GM19043 (cell line): ENCODE measurements around the gene FOXL1.
"Not testable (repeated sequence)": the region's sequence is repeated elsewhere in the genome, so short reads cannot be mapped to it uniquely, and the experiment has no call there.

ENCODE experiments used
- ATAC-seq: cut with Tn5 transposase; IDR thresholded peaks from one replicate; pipeline ENCODE4 v1.9.1; 2021; ENCODE audit warnings: low read depth; ENCODE audit not compliant: unreplicated experiment

The FOXL1 gene

DNA sequence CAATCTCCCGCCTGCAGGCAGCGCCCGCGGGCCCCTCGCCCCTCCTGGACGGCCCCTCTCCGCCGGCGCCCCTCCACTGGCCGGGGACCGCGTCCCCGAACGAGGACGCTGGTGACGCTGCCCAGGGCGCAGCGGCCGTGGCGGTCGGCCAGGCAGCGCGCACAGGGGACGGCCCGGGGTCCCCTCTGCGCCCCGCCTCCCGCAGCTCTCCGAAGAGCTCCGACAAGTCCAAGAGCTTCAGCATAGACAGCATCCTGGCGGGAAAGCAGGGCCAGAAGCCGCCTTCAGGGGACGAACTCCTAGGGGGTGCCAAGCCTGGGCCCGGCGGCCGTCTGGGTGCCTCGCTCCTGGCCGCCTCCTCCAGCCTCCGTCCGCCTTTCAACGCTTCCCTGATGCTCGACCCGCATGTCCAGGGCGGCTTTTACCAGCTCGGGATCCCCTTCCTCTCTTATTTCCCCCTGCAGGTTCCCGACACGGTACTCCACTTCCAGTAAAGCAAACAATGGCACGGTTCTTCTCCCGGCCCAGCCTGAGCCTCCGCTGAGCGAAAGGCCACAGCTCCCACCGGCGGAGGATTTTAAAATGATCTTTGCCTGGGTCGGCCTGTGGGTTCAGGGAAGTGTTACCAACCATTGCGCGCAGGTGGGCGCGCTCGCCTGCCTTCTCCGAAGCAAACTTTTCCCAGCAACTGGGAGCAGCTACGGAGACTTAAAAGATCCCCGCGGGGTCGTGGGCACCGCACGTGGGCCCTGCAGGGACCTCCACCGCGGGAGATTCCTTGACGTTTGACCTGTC lies 1.1 kb downstream of the FOXL1 start:
- ATAC-seq: no peak

DNA sequence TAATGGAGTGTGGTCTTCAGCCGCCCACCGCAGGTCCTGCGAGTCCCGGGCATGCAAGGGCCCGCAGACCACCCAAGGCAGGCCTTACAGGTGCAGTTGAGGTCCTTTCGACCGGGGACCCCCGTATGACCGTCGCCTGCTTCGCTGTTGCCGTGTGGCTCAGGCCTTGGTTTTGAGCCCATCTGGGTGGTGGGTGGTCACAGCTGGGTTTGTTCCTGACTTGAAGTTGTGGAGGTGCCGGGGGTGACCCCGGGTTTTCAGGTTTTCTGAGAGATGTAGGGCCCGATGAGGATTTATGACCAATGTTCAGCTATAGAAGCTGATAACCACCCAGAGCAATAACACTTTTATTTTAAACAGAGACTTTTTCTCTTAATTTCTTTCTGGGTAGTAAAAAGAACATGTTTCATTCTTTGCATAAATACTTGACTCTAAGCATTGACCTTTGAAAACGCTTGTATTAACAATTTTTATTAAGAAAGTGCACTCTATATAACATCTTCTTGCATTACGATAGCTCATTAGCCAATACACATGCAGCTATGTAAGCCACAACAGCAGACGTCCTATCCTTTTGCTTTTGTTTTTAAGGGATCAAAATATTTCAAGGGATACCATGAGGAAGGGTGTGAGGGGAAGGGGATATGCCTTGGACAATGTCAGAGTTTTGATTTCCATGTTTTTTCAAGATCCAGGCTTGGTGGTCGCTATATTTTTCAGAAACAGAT lies 1.9 kb downstream of the FOXL1 start:
- ATAC-seq: no peak

DNA sequence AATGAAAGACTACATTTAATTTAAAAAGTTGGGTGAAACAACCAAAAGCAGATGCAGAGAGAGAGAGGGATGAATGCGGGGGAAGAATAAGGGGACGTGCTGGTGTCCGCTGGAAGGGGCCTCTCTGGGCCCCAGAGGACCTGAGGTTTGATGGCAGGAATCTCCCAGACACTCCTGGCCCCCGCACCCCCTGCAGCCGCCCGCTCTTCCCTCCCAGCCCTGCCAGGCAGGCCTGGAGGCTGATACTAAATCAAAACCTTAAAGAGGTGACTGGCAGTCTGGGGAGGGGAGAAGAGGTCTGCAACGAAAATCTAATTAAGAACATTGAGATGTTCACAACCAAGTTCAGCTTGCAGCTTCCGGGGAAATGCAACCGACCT lies 2.4 kb downstream of the FOXL1 start:
- ATAC-seq: no peak

DNA sequence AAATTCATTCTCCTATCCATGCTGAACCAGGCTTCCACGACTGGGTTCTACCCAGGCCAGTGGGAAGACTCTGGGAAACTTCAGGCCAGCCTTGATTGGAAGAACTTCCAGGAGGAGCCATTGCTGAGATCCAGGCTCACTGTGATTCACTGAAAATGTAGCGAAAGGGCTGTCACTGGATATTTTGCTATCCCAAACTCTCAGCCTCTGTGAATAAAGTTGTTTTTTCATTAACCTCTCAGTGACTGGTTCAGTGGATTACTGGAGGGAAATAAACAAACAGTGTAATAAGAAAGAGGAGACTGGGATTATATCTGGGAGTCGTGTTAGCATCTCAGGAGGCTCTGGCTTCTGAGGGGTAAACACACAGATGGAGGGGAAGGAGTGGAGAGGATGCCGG lies 3.1 kb downstream of the FOXL1 start:
- no peak for ATAC-seq

DNA sequence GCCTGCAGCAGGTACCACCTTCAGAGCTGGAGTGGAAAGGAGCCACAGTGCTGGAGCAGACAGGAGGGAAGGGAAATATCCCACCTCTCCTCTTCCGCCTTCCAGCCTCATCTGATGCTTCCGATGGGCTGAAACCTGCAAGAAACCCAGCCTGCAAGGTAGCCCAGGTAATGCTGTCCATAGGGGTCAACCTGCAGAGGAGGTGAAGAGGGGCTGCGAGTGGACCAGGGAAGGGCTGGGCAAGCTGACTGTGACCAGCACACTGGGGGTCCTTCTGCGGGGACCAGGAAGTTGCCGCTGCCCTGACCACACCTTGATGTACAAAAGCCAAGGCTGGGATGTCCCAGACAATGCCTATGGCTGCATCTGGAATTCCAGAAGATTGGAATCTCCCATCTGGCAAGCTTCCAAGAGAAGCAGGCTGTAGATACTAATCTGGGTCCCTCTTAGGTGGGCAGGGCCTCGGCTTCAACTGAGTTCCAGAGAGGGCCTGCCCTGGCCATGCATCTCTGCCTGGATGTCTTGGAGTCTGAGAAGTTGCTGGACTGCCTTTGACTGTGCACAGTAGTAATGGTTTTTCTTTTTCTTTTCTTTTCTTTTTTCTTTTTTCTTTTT lies 5.8 kb downstream of the FOXL1 start:
- ATAC-seq: no peak

DNA sequence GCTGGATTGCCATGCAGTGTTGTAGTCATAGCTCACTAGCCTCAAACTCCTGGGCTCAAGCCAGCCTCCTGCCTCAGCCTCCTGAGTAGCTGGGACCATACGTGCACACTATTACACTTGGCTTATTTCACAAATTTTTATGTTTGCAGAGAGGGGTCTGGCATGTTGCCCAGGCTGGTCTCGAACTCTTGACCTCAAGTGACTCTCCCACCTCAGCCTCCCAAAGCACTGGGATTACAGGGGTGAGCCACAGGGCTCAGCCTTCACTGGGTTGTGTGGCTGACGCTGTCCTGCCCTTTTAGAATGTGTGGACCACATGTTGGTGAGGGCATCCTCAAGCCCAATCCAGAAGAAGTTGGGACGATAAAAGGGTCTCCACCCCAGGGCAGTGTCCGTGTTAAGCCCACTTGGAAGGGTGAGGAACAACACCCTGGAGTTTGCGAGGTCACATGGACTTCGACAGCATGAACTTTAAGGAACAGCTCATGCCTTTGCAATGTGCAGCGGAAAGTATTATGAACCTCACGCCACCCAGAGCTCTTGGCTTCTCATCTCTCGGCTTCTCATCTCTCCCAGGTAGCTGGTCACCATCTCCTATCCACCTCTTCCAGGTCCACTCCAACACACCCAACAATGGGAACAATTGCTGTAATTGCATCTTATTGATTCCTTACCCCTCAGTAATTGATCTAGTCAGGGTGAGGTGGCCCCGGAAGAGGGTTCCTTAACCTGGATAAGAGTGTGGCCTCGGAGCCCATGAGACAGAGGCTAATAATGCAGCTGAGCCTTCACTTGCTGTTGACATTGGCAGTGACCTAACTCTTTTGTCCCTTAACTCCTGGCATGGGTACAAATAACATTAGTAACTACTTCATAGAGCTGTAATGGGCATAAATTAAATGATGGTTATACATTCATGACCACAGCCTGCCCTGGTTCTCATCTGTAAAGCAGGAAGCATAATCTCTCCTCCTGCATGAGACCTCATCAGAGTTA lies 6.7 kb downstream of the FOXL1 start:
- no peak for ATAC-seq

DNA sequence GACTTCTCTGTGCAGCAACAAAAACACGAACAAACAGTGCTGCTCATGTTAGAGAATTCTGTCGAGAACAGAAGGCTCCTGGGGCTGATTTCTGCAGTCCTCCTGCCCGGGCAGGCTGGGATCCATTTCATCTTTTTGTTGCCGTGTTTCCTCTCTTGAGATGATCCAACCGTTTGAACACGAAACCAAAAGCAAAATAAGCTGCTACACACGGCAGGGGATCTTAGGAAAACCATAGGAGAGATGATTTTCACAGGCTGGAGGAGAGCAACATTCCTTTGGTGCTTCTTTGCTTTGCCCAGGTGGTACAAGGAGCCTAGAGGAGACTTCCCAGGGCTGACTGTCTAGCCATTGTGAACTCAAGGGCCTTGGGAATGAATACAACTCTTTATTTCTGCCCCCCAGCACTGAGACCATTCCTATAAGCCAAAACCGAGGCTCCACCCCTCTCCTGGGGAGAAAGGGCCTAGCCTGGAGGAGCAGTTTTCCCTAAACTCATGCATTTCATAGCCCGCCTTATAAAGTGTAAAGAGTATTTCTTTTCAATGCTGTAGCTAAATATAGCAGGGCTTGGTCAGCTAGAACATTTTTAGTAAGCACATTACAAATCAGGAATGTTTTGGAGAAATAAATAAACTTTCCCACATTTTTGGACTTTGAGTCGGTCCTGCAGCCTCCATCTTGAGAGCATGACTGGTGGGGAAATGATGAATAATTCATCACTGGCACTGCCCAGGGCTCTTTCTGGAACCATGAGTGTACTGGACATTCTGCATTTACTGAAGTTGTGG lies 7.7 kb downstream of the FOXL1 start:
- no peak for ATAC-seq

DNA sequence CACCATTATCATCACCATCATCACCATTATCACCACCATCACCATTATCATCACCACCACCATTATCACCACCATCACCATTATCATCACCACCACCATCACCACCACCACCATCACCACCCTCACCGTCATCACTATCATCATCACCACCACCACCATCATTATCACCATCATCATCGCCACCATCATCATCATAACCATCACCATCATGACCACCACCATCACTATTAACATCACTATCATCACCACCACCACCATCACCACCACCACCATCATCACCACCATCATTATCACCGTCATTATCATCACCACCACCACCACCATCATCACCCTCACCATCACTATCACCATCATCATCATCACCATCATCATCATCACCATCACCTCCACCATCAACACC lies 9.1 kb downstream of the FOXL1 start:
- no peak for ATAC-seq

DNA sequence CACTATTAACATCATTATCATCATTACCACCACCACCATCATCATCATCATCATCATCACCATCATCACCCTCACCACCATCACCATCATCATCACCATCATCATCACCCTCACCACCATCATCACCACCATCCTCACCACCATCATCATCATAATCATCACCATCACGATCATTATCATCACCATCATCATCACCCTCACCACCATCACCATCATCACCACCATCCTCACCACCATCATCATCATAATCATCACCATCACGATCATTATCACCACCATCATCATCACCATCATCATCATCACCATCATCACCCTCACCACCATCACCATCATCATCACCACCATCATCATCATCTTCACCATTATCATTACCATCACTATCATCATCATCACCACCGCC lies 9.6 kb downstream of the FOXL1 start:
- ATAC-seq: not testable (repeated sequence)

DNA sequence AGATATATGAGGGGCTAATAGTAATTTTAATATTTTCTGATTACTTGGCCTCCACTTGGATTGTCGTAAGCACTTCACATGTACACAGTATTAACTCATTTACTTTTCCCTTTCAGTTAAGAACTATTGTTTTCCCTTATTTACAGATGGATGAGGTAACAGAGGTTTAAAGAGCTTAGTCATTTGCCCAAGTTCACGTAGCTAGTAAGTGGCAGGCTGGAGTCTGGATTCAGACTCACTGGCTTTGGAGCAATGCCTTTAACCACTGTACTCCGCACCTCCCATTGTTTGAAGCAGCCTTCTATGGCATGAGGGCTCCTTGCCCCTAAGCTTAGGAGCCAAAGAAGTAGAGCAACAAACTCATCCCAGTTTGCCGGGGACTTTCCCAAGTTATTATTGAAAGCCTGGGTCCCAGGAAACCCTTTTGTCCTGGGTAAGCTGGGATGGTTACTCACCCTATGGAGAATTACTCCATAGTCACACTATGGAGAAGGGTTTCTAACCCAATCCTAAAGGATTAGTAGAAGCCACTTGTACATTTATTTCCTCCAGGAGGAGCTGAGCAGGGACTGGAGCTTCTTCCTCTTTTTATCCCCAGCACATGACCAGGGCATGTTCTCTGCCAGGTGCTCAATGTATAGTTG lies 12.3 kb downstream of the FOXL1 start:
- ATAC-seq: no peak

DNA sequence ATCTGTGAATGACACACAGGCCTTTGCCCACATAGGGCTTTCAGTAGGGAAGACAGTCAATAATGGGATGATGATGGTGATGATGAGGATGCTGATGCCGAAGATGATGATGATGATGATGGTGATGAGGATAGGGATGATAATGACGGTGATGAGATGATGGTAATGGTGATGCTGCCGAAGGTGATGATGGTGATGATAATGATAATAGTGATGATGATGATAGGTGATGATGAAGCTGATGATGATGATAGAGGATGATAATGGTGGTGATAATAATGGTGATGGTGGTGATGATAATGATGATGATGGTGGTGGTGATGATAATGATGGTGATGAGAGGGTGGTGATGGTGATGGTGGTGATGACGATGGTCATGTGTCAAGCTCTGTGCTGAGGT lies 12.9 kb downstream of the FOXL1 start:
- no peak for ATAC-seq

DNA sequence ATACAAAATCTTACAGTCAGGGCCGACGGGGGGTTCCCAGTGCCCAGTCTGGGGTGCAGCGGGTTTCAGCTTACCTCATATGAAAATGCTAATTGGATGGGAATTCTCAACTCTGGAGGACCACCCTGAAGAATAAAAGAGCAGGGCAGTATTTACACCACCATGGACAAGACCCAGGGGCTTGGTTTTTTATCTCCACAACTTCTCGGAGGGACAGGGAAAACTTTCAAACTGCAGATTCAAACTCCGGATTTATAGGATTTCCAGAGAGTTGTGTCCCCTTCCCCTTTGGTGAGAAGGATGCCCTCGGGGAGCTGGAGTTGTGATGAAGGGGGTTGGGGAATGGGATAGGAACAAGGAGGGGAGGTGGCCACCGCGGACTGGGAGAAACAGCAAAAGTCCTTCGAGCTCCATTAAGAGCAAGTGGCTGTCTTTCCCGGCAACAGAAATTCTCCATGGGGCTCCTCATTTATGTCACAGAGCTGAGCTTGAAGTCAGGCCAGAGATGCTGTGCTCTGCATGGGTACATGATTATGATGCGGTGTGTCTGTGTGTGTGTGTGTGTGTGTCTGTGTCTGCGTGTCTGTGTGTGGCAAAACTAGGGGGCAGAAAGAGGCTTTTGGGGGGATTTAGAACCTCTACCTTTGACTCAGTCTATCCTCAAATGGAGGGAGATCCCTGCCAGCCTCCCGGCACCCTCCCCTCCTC lies 15.7 kb downstream of the FOXL1 start:
- no peak for ATAC-seq

DNA sequence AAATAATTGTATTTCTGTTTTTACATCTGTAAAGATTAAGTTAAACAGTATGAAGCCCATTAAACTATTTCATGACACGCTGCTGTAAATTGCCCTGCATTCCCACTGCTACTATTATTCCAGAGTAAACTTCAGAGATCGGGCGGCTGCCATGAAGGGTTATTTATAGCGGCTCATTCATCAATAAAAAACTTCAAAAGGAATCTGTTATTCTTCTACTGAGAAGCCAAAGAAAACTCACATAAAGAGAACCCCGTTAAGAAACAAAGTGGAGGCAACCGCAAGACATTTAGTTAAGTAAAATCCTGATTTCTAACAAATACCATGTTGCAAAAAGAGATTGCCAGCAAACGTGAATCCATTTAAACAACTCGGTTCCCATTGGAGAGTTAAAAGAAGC lies 16.4 kb downstream of the FOXL1 start:
- ATAC-seq: no peak

DNA sequence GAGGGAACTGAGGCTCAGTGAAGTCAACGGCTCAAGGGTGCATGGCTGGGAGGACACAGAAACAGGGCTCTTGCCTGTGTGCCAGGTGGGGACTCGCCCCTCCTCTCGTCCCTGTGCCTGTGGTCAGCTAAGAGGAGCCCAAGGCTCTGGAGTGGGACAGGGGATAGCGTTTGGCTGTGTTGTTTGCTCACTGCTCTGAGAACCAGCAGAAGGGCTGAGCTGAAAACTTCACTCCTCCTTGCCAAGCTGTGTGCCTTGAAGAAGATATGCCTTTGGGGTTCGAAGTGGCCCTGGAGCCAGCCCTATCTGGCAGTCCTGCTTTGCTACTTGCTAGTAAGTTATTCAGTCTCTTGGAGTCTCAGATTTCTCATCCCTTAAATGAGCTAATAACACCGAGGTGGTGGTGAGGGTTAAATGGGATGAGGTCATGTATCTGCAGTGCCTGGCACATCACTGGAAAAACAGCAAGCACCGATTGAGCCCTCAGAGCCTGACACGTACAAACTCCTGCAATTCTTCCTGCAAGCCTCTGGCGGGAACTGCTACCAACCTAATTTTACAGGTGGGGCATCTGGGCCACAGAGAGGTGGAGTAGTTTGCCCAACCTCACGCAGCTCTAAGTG lies 17.7 kb downstream of the FOXL1 start:
- ATAC-seq: no peak

DNA sequence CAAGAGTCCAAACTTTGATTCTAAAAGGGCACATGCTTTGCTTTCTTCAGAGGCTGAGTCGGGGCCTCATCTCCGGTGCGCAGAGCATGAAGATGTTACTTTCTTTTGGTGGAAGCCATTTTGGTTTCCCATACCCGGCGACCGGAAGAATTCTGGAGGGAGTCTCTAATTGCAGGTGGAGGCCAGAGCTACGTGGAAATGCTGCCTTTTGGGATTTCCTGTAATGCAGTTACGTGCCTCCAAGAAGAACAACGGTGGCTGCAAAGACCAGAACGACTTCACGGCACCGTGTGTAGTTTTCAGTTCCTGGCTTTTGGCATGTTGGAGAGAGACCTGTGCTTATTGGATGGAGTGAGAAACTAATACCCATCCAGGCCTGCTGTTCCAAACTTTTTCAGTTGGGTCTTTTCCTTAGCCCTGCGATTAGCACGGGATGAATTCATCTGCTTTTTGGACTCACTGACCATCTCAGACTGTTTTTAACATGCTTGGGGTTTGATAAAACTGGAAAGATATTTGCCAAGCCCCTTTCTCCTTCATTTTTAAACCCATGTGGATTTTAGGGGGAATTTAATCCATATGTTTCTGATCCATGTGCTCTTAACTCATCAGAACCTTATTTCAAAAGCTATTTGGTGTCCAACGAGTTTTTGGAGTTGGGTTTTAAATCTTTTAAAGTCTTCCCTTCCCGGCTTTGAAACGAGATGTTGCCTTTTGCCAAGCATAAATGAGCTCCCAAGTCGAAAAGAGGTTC lies 19.0 kb downstream of the FOXL1 start:
- no peak for ATAC-seq

DNA sequence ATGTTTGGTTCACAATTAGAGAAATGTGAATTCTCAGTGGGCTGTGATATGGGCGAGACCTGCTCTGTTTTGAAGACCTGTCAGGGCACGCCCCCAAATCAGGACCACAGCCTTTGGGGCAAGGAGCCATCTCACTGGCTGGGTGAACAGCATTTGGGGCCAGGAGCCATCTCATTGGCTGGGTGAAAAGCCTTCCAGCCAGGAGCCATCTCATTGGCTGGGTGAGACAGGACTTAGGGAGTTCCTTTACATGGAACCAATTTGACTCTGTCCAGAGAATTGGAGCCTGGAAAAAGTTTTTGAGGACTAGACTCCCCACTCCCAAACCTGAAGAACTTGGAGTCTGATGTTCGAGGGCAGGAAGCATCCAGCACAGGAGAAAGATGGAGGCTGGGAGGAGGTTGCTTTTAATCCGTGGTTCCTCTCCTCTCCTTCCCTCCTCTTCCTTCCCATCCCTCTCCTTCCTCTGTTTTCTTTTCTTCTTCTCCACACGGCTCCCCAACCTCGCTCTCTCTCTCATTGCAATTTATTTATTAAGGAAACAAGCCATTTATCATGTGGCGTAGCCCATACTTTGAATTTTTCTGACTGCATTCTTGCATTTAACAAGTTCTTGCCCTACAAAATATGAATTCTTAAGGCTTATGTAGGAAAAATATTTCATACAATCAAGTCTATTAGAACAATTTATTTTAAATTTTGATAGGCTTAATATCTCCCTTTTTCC lies 19.7 kb downstream of the FOXL1 start:
- no peak for ATAC-seq
